NT2/D1 (cell line): ENCODE measurements around the gene TUBA8.

Experiments used
- SUZ12 ChIP-seq: IDR thresholded peaks from 2 replicates; pipeline ENCODE4 v1.6.1; 2011; ENCODE audit not compliant: insufficient read length, insufficient read depth; ENCODE audit errors: extremely low read depth
- YY1 ChIP-seq: IDR thresholded peaks from 2 replicates; pipeline ENCODE4 v1.6.1; 2011; ENCODE audit not compliant: insufficient read length, insufficient read depth
- ZNF274 ChIP-seq: IDR thresholded peaks from 2 replicates; pipeline ENCODE4 v1.6.1; 2011; ENCODE audit warnings: mild to moderate bottlenecking, low read depth, low read length

- no peak for TF ChIP-seq YY1
- TF ChIP-seq SUZ12, result no peak
- no peak for TF ChIP-seq ZNF274
Observed at GRCh38 chr22:18148293-18148965, 37.8 kb downstream of the TUBA8 start.
